ENCODE data around the gene MMP7. TPM values are rescaled to one million over a fixed set of nuclear protein-coding genes. Genes with fewer than 3 reads are reported as not detected.

Gene MMP7
- total RNA-seq, 1 donor from 2014 or later, result not detected

DNA sequence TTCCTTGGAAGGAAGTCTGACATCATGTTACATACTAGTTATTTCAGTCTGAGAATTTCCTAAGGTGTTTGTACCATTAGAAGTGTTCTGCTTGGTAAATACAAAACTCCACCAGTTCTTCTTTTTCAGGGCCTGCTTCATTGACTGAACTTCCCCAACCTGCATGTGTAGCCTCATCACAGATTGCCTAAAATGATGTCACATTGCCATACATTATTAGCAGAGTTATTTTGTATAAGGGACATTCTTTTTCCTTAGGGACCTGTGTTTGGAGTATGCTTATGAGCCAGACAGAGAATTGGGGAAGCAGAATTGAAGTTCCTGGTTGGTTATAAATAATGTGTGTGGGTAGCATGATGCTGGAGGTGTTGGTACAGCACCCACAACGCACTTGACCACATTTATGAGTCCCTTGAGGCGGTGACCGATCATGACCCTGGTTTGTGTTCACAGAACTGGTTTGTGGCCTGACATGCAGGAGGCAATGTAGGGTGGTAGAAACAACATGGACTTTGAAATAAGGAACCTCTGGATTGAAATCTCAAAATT lies 16.4 kb upstream of the MMP7 start:
- intact Hi-C loops (cut with micrococcal nuclease), result loop anchor here (1.0 to 5.0 kb wide), 14 partner anchors 13 to 1862 kb away; partner anchors contain the start of genes ANGPTL5, BIRC2, BIRC3 and CEP126
- no peaks in the 10 kb centered on the region for H3K27me3 Mint-ChIP-seq
- peak overlapping the region; percentile 91 for H3K27ac Mint-ChIP-seq
- peaks cover 72% of the 10 kb centered on the region for H3K4me1 Mint-ChIP-seq
- H3K36me3 Mint-ChIP-seq (ENCODE audit: low read depth), result no peaks in the 10 kb centered on the region
- POLR2A ChIA-PET, result interaction anchor here (0.5 to 2.4 kb wide), 9 partner anchors 9 to 229 kb away, joined by 3 to 13 read pairs (median 5); partner anchors contain the start of gene TMEM123
- TF ChIP-seq, protein P1, sequence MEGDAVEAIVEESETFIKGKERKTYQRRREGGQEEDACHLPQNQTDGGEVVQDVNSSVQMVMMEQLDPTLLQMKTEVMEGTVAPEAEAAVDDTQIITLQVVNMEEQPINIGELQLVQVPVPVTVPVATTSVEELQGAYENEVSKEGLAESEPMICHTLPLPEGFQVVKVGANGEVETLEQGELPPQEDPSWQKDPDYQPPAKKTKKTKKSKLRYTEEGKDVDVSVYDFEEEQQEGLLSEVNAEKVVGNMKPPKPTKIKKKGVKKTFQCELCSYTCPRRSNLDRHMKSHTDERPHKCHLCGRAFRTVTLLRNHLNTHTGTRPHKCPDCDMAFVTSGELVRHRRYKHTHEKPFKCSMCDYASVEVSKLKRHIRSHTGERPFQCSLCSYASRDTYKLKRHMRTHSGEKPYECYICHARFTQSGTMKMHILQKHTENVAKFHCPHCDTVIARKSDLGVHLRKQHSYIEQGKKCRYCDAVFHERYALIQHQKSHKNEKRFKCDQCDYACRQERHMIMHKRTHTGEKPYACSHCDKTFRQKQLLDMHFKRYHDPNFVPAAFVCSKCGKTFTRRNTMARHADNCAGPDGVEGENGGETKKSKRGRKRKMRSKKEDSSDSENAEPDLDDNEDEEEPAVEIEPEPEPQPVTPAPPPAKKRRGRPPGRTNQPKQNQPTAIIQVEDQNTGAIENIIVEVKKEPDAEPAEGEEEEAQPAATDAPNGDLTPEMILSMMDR (IDR thresholded peaks at IDR 0.05), result no peak
- no peaks in the 10 kb centered on the region for H3K9me3 Mint-ChIP-seq
- CTCF ChIA-PET, result interaction anchor here (1.0 to 1.6 kb wide), 2 partner anchors 51 to 66 kb away, joined by 5 to 10 read pairs; no protein-coding TSS in a partner anchor
- peak; percentile 52 for DNase-seq
- peak; percentile 79 for ATAC-seq (ENCODE audit: low read depth)
- peak overlapping the region; percentile 52 for H3K4me3 Mint-ChIP-seq

DNA sequence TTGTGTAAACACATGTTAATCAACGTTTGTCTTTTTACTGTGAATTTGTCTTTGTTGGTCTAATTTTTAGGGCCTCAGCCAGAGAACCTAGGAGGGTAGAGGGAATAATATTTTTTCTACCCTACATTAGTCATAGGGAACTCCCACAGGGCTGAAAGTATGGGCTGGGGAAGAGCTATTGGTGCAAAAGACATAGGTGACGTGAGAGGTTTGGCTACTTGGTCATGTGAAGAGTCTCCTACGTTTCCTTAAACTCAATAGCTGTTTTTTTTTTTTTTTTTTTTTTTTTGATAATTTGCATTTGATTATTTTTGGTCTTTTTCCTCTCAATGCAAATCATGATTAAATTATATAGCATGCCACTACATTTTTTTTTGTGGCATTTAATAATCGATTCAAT lies 15.9 kb upstream of the MMP7 start:
- Mint-ChIP-seq H3K4me1 (peaks cover 68% of the 10 kb centered on the region), H3K36me3 (ENCODE audit: low read depth) (no peaks in the 10 kb centered on the region), H3K4me3 (peak overlapping the region; percentile 55), H3K27ac (peak overlapping the region; percentile 91), H3K9me3 (no peaks in the 10 kb centered on the region), H3K27me3 (no peaks in the 10 kb centered on the region)
- intact Hi-C loops (cut with micrococcal nuclease), result loop anchor here (1.0 to 5.0 kb wide), 6 partner anchors 18 to 1862 kb away; partner anchors contain the start of genes ANGPTL5, BIRC2 and CEP126
- ChIA-PET CTCF (interaction anchor here (1.0 to 1.6 kb wide), 2 partner anchors 50 to 67 kb away, joined by 5 to 10 read pairs; no protein-coding TSS in a partner anchor), POLR2A (interaction anchor here (0.5 to 2.4 kb wide), 16 partner anchors 9 to 228 kb away, joined by 3 to 13 read pairs (median 4); partner anchors contain the start of genes BIRC2 and TMEM123)
- DNase-seq (no peak), ATAC-seq (ENCODE audit: low read depth) (peak; percentile 51)
- TF ChIP-seq, protein P1 (IDR thresholded peaks at IDR 0.05), result no peak

DNA sequence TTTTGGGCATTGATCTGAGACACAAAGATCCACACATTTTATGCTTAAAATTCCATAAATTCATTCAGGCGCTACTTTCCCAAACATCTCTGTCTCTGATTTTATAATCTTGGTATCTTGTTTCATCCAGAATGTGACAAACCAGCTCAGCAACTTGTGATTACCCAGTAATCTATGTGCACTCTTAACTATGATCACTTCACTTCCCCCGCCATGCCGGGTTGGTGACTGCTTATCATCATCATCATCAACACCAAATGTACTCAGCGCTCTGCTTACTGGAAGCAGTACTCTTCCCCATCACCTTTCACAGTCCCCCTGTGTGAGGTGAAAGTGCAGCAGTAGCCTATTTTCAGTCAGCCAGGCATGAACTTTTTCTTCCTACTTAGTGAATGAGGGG lies 15.2 kb upstream of the MMP7 start:
- no peak for DNase-seq
- no peaks in the 10 kb centered on the region for H3K36me3 Mint-ChIP-seq (ENCODE audit: low read depth)
- H3K4me1 Mint-ChIP-seq, result peaks cover 61% of the 10 kb centered on the region
- no peaks in the 10 kb centered on the region for H3K27me3 Mint-ChIP-seq
- H3K4me3 Mint-ChIP-seq, result peak overlapping the region; percentile 55
- TF ChIP-seq, protein P1 (IDR thresholded peaks at IDR 0.05), result no peak
- peak overlapping the region; percentile 91 for H3K27ac Mint-ChIP-seq
- intact Hi-C loops (cut with micrococcal nuclease), result loop anchor here (1.0 to 5.0 kb wide), 6 partner anchors 17 to 1861 kb away; partner anchors contain the start of genes ANGPTL5, BIRC2 and CEP126
- H3K9me3 Mint-ChIP-seq, result no peaks in the 10 kb centered on the region
- ATAC-seq (ENCODE audit: low read depth), result no peak
- ChIA-PET POLR2A (interaction anchor here (0.7 to 2.4 kb wide), 8 partner anchors 11 to 227 kb away, joined by 3 to 13 read pairs (median 6); partner anchors contain the start of gene TMEM123), CTCF (interaction anchor here (0.5 to 1.6 kb wide), 2 partner anchors 68 to 117 kb away, joined by 3 to 10 read pairs; no protein-coding TSS in a partner anchor)

DNA sequence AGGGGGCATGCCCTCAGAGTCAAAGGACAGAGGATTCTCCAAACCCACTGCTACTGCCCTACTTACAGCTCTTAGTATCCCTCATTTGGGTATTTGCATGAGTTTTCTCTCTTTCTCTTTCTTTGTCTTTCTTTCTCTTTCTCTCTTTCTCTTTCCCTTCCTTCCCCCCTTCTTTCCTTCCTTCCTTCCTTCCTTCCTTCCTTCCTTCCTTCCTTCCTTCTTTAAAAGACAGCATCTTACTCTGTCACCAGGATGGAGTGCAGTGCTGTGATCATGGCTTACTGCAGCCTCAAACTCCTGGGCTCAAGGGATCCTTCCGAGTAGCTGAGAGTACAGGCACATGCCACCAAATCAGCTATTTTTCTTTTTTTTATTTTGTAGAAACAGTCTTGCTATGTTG lies 14.0 kb upstream of the MMP7 start:
- DNase-seq, result no peak
- POLR2A ChIA-PET, result interaction anchor here (0.7 to 2.4 kb wide), 2 partner anchors 10 to 68 kb away, joined by 5 to 6 read pairs; no protein-coding TSS in a partner anchor
- Mint-ChIP-seq H3K36me3 (ENCODE audit: low read depth) (no peaks in the 10 kb centered on the region), H3K4me1 (peaks cover 64% of the 10 kb centered on the region), H3K9me3 (no peaks in the 10 kb centered on the region), H3K27ac (peak overlapping the region; percentile 91), H3K27me3 (no peaks in the 10 kb centered on the region), H3K4me3 (peak overlapping the region; percentile 15)
- intact Hi-C loops (cut with micrococcal nuclease), result no loop called here
- CTCF ChIA-PET, result interaction anchor here (0.7 to 0.8 kb wide), 2 partner anchors 14 to 49 kb away, joined by 3 to 5 read pairs; partner anchors contain the start of gene MMP7
- TF ChIP-seq, protein P1 (IDR thresholded peaks at IDR 0.05), result no peak
- ATAC-seq (ENCODE audit: low read depth), result no peak

DNA sequence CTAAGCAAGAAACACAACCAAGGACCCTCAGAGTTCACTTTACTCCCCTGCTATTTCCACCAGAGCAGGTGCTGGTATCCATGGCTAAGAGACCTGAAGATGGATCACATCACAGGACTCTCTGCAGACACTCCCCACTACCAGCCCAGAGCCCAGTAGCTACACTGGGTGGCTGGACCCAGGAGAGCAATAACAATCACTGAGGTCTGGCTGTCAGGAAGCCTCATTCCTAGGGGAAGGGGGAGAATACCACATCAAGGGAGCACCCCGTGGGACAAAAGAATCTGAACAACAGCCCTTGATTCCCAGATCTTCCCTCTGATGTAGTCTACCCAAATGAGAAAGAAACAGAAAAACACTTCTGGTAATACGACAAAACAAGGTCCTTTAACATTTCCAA lies 9.0 kb upstream of the MMP7 start:
- no peaks in the 10 kb centered on the region for H3K36me3 Mint-ChIP-seq (ENCODE audit: low read depth)
- no peak overlapping the region for H3K4me3 Mint-ChIP-seq
- ATAC-seq (ENCODE audit: low read depth) (no peak), DNase-seq (no peak)
- ChIA-PET CTCF (interaction anchor here (1.1 kb wide), 1 partner anchor 146 kb away, joined by 5 read pairs; no protein-coding TSS in a partner anchor), POLR2A (interaction anchor here (0.6 kb wide), 2 partner anchors 24 to 179 kb away, joined by 3 read pairs; no protein-coding TSS in a partner anchor)
- no peaks in the 10 kb centered on the region for H3K27me3 Mint-ChIP-seq
- intact Hi-C loops (cut with micrococcal nuclease), result no loop called here
- H3K27ac Mint-ChIP-seq, result no peak overlapping the region
- peaks cover 50% of the 10 kb centered on the region for H3K4me1 Mint-ChIP-seq
- TF ChIP-seq, protein P1 (IDR thresholded peaks at IDR 0.05), result no peak
- H3K9me3 Mint-ChIP-seq, result no peaks in the 10 kb centered on the region

Measured in activated B cell treated with CpG ODN at 0.5 μM for 24 hours (primary cell).